Stimulated activated CD4-positive, alpha-beta T cell treated with anti-CD3 and anti-CD28 coated beads, Interleukin-15, amount 100 ng/mL, for 48 hours (primary cell): ENCODE results near the gene ELOVL2.
"Not testable (repeated sequence)": the region's sequence is repeated elsewhere in the genome, so short reads cannot be mapped to it uniquely, and the experiment has no call there.

Experiments
- DNase-seq, 2 donors: peaks; one replicate each; pipeline ENCODE4 v3.0.0-alpha.2; 2020; ENCODE audit warnings: low read depth in 2 of 2

ELOVL2 gene

DNA sequence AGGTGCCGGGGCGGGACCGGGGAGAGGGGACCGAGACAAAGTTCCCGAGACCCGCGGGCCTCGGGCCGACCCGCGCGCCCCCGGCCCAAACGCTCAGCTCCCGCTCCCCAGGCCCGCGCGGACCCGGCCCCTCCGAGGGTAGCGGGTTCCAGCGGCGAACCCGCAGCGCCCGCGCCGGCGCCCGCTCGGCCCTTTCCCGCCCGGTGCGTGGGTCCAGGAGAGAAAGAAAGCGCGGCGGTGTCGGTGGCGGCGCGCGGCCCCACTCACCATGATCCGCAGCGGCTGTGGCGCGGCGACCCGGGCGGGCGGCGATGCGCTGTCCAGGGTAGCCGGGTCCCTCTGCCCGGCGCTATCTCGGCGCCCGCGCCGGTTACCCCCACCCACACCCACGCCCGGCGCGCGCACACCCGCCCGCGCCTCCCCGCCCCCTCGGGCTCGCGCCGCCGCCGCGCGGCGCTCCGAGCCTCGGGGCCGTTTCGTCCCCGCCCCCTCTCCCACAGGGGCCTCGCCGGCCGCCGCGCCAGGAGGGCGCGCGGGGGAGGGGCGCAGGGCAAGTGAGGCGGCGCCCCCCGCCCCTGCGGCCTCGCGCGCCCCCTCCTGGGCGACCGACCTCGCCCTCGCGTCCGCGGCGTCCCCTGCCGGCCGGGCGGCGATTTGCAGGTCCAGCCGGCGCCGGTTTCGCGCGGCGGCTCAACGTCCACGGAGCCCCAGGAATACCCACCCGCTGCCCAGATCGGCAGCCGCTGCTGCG, at the start of gene ELOVL2:
ELOVL2 (minus strand) TSS at position 345 of the 751 bp plus-strand sequence; CDS start at position 270, 75 bp downstream.
- DNase-seq = no peak

GRCh38 chr6:11093376-11093625, 49.2 kb upstream of the ELOVL2 start:
- DNase-seq = no peak

- no peak for DNase-seq
These were observed 48.7 kb upstream of the ELOVL2 start for GRCh38 chr6:11092668-11093375.

- DNase-seq = not testable (repeated sequence)
These were observed 47.0 kb upstream of the ELOVL2 start for GRCh38 chr6:11091141-11091540.

DNA sequence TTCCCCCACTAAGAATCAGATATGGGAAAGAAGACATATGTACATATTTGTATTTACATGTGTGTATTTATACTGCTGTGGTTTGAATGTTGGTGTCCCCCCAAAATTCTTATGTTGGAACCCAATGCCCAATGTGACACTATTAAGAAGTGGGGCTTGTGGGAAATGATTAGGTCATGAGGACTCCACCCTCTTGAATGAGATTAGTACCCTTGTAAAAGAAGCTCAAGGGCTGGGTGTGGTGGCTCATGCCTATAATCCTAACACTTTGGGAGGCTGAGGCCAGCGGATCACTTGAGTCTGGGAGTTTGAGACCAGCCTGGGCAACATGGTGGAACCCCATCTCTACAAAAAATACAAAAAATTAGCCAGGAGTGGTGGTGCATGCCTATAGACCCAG, 45.6 kb upstream of the ELOVL2 start:
- DNase-seq = no peak

GRCh38 chr6:11087141-11087812, 43.2 kb upstream of the ELOVL2 start:
- DNase-seq = not testable (repeated sequence)

DNA sequence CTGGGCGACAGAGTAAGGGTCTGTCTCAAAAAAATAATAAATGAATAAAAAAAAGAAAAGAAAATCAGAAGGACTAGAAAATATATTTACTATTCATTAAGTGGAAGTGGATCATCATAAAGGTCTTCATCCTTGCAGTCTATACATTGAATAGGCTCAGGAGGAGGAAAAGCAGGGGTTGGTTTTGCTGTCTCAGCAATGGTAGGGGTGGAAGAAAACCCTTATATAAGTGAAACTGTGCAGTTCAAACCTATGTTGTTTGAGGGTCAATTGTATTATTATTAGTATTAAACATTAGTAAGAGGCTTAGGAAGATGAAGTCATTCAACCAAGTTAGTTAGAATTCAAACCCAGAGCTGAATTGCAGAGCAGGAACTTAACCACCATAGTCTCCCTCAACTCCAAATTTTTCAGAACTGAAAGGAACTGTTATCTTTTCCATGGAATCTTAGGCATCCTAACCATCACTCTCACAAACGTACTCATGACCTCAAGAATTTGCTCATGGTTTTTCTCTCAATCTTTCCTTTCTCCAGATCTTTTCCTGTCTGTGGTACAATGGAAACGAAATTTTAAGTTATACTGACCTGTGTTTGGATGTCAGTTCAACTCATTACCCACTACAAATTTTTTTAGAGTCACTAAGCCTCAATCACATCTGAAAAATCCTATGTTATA, 41.8 kb upstream of the ELOVL2 start:
- no peak for DNase-seq

- DNase-seq = no peak
These were observed 39.9 kb upstream of the ELOVL2 start for GRCh38 chr6:11083956-11084355.

GRCh38 chr6:11083491-11083890, 39.4 kb upstream of the ELOVL2 start:
- no peak for DNase-seq

GRCh38 chr6:11080296-11080695, 36.2 kb upstream of the ELOVL2 start:
- no peak for DNase-seq

GRCh38 chr6:11078266-11078665, 34.2 kb upstream of the ELOVL2 start:
- DNase-seq = no peak

GRCh38 chr6:11076540-11076939, 32.4 kb upstream of the ELOVL2 start:
- no peak for DNase-seq

DNA sequence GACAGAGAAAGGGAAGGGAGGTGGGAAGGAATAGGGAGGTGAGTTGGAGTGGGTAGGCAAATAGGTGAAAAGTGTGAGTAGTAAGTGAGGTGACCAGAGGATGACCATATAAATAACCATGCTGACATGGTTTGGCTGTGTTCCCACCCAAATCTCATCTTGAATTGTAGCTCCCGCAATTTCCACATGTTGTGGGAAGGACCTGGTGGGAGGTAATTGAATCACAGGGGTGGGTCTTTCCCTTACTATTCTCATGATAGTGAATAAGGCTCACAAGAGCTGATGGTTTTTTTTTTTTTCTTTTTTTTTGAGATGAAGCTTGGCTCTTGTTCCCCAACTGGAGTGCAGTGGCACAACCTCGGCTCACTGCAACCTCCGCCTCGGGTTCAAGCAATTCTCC, 28.0 kb upstream of the ELOVL2 start:
- no peak for DNase-seq

DNA sequence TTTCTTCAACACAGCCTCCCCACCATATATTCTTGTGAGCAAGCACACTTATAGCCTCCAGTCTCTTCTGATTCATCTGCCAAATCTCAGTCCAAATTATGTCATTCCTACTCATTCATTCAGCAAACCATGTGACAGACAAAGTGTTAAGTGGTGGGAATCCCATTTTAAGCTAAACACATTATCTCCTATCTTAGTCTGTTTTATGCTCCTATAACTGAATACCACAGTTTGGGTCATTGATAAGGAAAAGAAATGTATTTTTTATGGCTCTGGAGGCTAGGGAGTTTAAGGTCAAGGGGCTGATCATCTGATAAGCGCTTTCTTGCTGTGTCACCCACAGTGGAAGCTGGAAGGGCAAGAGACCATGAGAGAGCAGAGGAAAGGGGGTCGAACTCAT, 25.7 kb upstream of the ELOVL2 start:
- no peak for DNase-seq

DNA sequence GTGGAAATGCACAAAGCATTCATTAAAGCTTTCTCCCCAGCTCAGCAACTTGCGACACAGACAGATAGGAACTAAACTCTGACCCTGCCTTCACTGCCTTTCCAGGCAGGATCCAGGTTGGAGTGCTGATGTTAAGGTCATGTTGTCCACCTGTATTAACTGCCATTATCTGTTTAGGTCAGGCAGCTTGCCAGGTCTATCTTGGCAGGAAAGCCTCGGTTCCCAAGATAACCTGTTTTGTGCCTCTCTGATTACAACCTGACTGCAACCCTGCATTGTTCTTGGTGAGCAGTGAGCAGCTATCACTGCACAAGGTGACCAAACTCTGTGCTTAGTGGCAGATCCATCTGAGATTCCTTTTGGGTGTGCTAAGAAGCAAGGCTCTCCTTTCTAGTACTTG, 23.2 kb upstream of the ELOVL2 start:
- DNase-seq = no peak

DNA sequence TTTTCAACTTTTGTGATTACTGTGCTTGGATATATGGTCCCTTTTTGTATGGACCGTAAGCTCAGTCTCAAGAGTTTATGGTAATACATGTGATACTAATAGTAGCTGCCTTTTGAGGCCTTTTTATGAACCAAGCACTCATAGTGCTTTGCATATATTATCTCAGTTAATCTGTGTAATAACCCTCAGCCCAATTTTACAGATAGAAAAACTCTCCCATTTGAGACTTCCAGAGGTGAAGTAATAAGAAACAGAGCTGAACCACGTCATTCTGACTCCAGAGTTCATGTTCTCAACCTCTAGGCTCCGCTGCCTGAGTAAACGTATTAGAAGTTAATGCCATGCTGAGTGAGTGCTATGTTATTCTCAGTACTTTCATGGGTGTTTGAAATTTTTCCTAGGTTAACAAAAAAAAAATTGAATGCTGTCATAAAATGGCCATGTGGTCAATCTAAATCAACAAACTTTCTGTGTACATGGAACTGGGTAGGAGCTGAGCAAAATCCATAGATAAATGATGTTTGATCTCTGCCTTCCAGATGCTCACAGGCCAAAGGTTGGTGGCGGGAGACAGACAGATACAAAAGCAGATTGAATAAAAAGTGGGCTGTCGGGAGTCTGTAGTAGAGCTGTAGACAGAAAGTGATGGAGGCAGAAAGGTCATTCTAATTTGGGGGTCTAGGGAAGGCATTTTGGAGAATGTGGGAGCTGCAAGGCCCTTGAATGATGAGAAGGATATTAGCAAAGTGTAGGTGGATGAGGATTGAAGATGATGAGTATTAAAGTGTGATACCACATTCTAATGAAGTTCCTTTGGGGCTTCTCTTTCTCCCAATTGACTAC, 22.6 kb upstream of the ELOVL2 start:
- DNase-seq = no peak

DNA sequence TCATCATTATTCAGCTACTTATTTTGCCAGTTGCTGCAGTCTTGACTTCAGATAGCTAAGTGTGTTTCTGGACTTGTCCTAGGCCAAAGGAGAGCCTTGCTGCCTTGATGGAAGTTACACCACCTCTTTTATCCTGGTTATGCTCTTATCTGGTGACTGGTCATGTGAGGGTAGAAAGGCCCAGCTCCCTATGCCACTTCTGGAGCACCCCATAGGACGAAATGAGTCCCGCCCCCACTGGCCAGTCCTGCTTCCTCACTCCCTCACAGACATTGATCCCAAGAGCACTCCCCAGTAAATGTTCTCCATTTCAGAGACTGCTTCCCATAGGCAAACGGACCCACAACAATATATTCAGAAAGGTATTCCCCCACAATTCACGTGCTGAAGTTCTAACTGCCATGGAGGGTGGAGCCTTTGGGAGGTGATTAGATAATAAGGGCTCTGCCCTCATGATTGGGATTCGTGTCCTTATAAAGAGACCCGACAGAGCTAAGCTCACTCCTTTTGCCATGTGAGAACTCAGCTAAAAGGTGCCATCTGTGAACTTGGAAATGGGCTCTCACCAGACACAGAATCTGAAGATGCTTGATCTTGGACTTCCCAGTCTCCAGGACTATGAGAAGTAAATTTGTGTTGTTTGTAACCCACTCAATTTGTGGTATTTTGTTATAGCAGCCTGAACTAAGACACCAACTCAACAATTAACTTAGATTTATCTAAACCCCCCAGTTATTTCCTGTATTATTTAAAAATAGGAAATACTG, 21.5 kb upstream of the ELOVL2 start:
- DNase-seq = no peak

- no peak for DNase-seq
These were observed 20.7 kb upstream of the ELOVL2 start for GRCh38 chr6:11064836-11065235.

DNA sequence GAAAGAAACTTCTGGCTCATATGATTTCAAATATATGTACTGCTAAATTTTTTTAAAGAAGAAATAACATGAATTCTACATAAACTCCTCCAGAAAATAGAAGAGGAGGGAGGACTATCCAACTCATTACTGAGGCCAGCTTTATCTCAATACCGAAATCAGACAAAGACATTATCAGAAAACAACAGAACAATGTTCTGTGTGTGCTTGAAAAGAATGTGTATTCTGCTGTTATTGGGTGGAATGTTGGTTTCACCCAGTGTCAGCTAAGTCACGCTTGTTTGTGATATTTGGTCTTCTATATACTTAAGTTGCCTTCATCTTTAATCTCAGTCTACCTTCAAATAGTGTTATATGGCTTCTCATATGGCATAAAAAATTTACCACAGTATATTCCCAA, 18.6 kb upstream of the ELOVL2 start:
- DNase-seq = no peak

GRCh38 chr6:11062083-11062482, 18.0 kb upstream of the ELOVL2 start:
- no peak for DNase-seq

DNA sequence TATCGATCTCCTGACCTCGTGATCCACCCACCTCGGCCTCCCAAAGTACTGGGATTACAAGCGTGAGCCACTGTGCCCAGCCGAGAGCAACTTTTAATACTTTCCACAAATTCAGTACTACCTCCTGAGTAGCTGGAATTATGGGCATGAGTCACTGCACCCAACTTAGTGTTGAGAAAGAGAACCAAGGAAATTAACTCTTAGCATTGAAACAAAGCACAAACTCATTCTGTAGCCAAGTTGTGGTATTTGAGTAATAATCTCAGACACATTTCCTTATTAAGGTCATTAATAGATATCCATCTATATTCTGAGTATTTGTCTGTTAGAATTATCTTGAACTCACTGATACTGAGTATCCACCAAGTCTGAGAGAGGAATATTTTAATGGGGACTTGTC, 14.3 kb upstream of the ELOVL2 start:
- DNase-seq = no peak
